Lower leg skin (tissue), 3 donors: Measurements from ENCODE around the gene IRS1.

Source experiments
- POLR2A ChIP-seq, 2 donors: fragments of 450-650 bp; IDR thresholded peaks; one replicate each; pipeline ENCODE4 v1.6.1; 2016 to 2017; ENCODE audit warnings: antibody characterized with exemption in 2 of 2, mild to moderate bottlenecking in 1 of 2, moderate library complexity in 1 of 2
- TF ChIP-seq, protein P1 (sequence below), 3 donors: fragments of 450-650 bp; IDR thresholded peaks; one replicate each; pipeline ENCODE4 v1.5.1; 2016; ENCODE audit warnings: antibody characterized with exemption in 3 of 3, mild to moderate bottlenecking in 3 of 3, moderate library complexity in 2 of 3

DNA sequence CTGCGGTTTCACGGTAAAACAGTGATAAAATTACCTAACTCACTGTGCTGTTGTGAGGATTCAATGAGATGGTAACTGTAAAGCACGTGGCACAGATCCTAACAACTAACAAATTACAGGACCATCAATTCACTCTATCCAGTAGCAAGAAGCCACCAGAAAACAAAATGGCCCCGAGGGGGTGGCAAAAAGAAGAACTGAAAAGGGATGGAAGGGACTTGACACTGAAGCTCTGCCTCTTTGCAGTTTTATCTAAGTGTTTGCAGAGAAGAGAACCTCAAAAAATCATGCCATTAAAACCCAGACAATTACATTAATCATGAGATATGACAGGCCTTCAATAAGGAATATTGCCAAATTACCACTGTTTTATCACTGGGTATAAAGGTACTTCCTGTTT is 46.7 kb downstream of the IRS1 start:
- TF ChIP-seq POLR2A (IDR thresholded peaks at IDR 0.05) = no peak
- TF ChIP-seq, protein P1, sequence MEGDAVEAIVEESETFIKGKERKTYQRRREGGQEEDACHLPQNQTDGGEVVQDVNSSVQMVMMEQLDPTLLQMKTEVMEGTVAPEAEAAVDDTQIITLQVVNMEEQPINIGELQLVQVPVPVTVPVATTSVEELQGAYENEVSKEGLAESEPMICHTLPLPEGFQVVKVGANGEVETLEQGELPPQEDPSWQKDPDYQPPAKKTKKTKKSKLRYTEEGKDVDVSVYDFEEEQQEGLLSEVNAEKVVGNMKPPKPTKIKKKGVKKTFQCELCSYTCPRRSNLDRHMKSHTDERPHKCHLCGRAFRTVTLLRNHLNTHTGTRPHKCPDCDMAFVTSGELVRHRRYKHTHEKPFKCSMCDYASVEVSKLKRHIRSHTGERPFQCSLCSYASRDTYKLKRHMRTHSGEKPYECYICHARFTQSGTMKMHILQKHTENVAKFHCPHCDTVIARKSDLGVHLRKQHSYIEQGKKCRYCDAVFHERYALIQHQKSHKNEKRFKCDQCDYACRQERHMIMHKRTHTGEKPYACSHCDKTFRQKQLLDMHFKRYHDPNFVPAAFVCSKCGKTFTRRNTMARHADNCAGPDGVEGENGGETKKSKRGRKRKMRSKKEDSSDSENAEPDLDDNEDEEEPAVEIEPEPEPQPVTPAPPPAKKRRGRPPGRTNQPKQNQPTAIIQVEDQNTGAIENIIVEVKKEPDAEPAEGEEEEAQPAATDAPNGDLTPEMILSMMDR (IDR thresholded peaks at IDR 0.05) = no peak
